Stimulated activated CD8-positive, alpha-beta memory T cell treated with anti-CD3 and anti-CD28 coated beads, Interleukin-12 subunit alpha, Interleukin-12 subunit beta, amount 100 ng/mL, for 4 hours (primary cell): ENCODE results near the gene SPOCK1.
"Not testable (repeated sequence)": the region's sequence is repeated elsewhere in the genome, so short reads cannot be mapped to it uniquely, and the experiment has no call there.

Source experiments
- DNase-seq: peaks from one replicate; pipeline ENCODE4 v3.0.0-alpha.2; 2020; ENCODE audit warnings: low read depth

SPOCK1 gene

DNA sequence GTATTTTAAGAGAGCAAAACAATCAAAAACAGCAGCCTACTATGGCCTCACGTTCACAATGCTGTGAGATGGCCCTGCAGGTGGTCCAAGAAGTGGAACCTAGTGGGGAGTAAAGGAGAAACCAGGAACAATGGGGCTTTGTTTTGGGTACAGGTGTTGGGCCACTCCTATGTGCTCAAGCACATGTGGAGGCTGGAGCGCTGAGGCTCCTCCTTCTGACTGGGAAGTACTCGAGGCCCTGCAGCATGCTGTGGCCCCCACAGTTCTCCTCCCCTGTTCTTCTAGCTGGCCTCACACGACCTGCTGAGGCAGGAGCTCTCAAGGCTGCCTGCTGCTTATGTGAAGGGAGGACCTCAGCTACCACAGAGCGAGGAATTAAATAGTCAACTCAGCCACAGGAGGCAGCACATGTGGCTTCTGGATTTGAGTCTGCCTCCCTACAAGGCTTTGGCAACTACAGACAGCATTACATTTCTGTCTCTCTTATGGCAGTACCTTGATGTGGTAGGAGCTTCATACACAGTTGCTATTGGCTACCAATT, 482.3 kb downstream of the SPOCK1 start:
- DNase-seq: no peak

DNA sequence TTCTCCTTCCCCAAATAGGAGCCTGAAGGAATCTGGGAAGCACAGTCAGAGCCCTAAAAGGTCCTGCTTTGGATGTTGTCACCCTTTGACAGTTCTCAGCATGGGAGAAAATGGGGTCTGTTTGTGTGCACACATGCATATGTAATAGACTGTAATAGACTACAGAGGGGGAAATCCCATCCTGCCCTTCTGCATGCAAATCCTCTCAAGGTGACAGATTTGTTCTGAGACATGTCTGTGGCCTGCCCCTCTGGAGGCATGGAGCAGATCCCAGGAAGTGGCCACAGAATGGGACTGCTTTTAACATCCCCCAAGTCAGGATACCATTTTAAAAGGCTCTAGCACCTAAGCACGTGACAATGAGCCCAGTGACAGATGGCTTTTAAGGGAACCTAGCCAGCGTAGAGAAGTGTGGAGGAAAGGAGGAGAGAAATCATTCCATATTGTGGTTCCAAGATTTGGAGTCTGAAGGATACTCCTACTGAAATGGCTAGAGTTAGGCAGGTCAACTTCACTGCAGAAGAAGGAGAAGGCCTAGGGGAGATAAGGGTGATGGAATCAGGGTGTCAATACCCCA, 483.5 kb downstream of the SPOCK1 start:
- DNase-seq: no peak

DNA sequence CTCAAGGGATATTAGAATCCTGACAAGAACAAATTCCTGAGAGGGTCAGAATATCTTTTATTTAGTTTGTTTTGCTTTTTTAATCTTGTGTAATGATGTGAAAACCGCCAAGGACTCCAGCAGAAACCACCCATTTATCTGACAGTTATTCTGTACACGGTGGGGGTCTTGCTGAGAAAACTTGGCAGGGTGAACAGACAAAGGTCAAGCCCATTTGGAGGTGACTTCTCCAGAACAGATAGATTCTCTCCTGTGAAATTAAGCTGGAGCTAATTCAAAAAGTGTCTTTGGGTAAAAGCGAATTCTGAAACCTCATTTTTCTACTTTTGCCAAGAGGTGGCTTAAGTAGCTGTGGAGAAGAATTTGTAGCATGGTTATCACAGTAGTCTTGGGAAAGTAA, 484.4 kb downstream of the SPOCK1 start:
- no peak for DNase-seq

GRCh38 chr5:137010226-137010625, 488.9 kb downstream of the SPOCK1 start:
- DNase-seq: no peak

GRCh38 chr5:137004279-137004678, 494.8 kb downstream of the SPOCK1 start:
- no peak for DNase-seq

- no peak for DNase-seq
Observed at GRCh38 chr5:137001026-137001569, 498.0 kb downstream of the SPOCK1 start.

- no peak for DNase-seq
Observed at GRCh38 chr5:136999787-137000186, 499.3 kb downstream of the SPOCK1 start.

DNA sequence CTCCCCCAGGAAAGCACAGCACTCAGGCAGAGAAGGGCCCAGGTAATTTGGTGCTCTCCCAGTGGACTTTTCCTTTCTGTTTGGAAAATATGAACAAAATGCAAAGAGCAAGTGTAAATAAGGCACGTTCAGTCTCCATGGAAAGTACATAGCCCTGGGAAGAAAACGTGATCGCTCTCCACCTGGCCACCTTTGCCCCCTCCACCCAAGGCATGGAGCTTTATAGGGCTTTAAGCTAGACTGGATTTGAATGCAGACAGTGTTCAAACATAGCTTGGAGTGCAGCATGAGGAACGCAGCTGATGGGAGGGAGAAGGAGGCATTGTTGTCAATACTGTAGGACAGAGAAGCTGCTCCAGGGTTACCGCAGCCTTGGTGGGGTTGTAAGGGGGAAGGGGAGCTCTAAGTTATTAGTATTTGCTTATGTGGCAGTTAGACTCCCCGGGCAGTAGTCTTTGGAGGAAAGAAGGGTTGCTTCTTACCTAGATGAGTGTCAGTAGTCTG, 500.2 kb downstream of the SPOCK1 start:
- DNase-seq: no peak

- no peak for DNase-seq
Observed at GRCh38 chr5:136994154-136994553, 505.0 kb downstream of the SPOCK1 start.

DNA sequence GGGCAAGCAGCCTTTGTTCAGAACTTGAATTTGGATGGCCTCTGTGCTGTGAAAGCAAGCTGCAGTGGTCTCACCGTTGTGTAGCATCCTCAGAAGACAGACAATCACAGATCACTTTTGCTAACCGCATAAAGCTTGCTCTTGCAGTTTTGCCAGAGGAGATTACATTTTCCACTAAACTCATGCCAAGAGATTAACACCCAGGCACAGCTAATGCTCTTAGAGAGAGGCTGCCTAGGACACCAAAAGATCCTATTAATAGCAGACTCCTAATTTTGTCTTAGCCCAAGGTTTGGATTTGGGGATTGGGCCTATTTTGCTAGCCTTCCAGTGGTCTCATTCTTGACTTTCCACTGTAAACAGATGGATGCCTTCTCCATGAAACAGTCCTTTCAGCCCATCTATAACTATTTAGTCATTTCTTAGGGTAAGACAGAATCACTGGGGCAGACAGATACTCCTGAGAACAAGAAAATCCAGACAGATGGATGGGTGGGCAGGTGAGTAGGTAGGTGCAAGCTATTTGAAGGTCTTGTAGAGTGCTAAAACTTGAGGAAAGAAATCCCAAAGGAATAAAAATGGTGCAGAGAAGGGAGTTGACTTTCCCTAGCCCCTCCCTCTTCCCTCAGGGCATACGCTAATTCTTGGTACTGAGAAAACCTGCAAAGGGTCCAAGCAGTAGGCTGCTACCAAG, 506.2 kb downstream of the SPOCK1 start:
- DNase-seq: no peak

GRCh38 chr5:136985785-136986475, 513.2 kb downstream of the SPOCK1 start:
- DNase-seq: no peak

DNA sequence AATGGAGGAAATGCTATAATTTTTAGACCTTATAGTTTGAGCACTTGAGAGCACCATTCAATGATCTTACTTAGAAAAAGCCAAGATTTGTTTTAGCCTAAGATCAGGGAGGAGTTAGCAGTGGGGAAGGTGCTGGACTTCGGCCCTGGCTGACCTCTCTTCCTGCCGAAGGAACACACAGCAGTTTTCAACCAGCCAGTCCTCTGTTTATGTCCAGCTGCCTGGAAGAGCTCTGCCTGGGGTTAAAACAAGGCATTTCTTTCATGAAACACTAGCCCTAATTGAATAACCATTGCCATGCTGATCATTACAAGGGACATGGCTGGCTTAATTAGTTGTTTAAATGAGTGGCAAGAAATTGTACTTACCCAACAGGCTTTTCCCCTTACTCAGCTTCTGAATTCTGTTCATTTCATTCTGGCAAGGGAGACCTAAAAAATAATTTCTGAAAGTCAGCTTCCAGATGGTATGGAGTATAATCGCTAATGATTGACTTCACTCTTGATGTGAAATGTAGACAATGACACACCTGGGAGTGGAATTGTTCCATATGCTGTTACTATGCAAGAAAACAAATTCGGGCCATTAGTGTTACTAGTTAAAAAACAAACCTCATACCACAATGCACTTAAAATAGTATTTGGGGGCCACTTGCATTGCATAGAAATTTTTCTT, 514.2 kb downstream of the SPOCK1 start:
- no peak for DNase-seq

DNA sequence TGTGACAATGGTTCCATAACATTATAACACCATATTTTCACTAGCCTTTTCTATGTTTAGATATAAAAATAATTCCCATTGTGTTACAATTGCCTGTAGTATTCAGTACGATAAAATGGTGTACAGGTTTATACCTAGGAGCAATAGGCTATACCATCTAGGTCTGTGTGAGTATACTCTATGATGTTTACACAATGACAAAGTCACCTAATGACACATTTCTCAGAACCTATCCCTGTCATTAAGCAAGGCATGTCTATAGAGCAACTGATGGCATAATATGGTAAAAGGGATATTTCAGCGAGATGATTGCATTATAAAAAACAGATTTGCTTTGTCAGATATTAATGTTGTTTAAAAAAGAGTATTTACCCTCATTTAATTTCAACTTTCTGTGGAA, 517.2 kb downstream of the SPOCK1 start:
- DNase-seq: no peak

- no peak for DNase-seq
Observed at GRCh38 chr5:136979131-136979530, 520.0 kb downstream of the SPOCK1 start.

- DNase-seq: no peak
Observed at GRCh38 chr5:136963504-136963903, 535.6 kb downstream of the SPOCK1 start.

- DNase-seq: no peak
Observed at GRCh38 chr5:136957428-136957827, 541.7 kb downstream of the SPOCK1 start.

GRCh38 chr5:136954142-136954541, 545.0 kb downstream of the SPOCK1 start:
- not testable (repeated sequence) for DNase-seq

GRCh38 chr5:136953346-136954069, 545.6 kb downstream of the SPOCK1 start:
- DNase-seq: not testable (repeated sequence)

- DNase-seq: no peak
Observed at GRCh38 chr5:136927571-136927970, 571.6 kb downstream of the SPOCK1 start.

- no peak for DNase-seq
Observed at GRCh38 chr5:136926073-136926472, 573.1 kb downstream of the SPOCK1 start.
